ENCODE data around the gene TBCC. TPM values are rescaled to one million over a fixed set of nuclear protein-coding genes. Genes with fewer than 3 reads are reported as not detected.

Gene TBCC
- total RNA-seq, 1 donor from 2014 or later, result 40.1 TPM

- H3K36me3 Mint-ChIP-seq, result peaks cover 2% of the 10 kb centered on the region
- H2AFZ ChIP-seq (replicated peaks), result peak overlapping the region; percentile 67
Measured at GRCh38 chr6:42745083-42745639, 742 bp downstream of the TBCC start.

GRCh38 chr6:42744351-42744893, 1.5 kb downstream of the TBCC start:
- H3K4me3 ChIP-seq, result peak overlapping the region; percentile 95
- peaks cover 40% of the 10 kb centered on the region for H3K79me2 ChIP-seq (ENCODE audit: low read depth)
- peak overlapping the region; percentile 86 for H3K9ac ChIP-seq
- Mint-ChIP-seq H3K27ac (no peak overlapping the region), H3K27me3 (ENCODE audit: insufficient read depth, low read depth) (peaks cover 10% of the 10 kb centered on the region), H3K36me3 (peaks cover 2% of the 10 kb centered on the region), H3K4me3 (peak overlapping the region; percentile 100), H3K9me3 (no peaks in the 10 kb centered on the region), H3K4me1 (peaks cover 25% of the 10 kb centered on the region)
- peaks cover 15% of the 10 kb centered on the region for H3K4me1 ChIP-seq
- no peaks in the 10 kb centered on the region for H3K27me3 ChIP-seq
- DNase-seq (ENCODE audit: low spot score), result no peak
- H3K36me3 ChIP-seq, result no peaks in the 10 kb centered on the region
- peak overlapping the region; percentile 95 for H3K4me2 ChIP-seq
- H3F3A ChIP-seq (ENCODE audit: low read depth), result peaks cover 44% of the 10 kb centered on the region
- TF ChIP-seq EZH2phosphoT487 (IDR thresholded peaks at IDR 0.05) (no peak), EZH2 (IDR thresholded peaks at IDR 0.05) (no peak), CTCF (IDR thresholded peaks at IDR 0.05) (no peak)
- H4K20me1 ChIP-seq (ENCODE audit: low read depth), result peaks cover 15% of the 10 kb centered on the region
- H3K9me3 ChIP-seq (ENCODE audit: low read depth), result no peaks in the 10 kb centered on the region
- H2AFZ ChIP-seq (replicated peaks), result no peak overlapping the region
- H3K27ac ChIP-seq, result no peak overlapping the region

More at GRCh38 chr6:42745083-42745639, 742 bp downstream of the TBCC start:
- Histone ChIP-seq H3K79me2 (ENCODE audit: low read depth) (peaks cover 40% of the 10 kb centered on the region), H3K36me3 (no peaks in the 10 kb centered on the region), H3K27ac (peak overlapping the region; percentile 34), H3K9me3 (ENCODE audit: low read depth) (no peaks in the 10 kb centered on the region), H3K4me3 (peak overlapping the region; percentile 95), H3K4me2 (peak overlapping the region; percentile 95), H3K27me3 (no peaks in the 10 kb centered on the region), H3F3A (ENCODE audit: low read depth) (peaks cover 44% of the 10 kb centered on the region), H4K20me1 (ENCODE audit: low read depth) (peaks cover 15% of the 10 kb centered on the region), H3K4me1 (peaks cover 15% of the 10 kb centered on the region), H3K9ac (peak overlapping the region; percentile 86)
- Mint-ChIP-seq H3K4me3 (peak overlapping the region; percentile 100), H3K9me3 (no peaks in the 10 kb centered on the region), H3K27ac (no peak overlapping the region), H3K27me3 (ENCODE audit: insufficient read depth, low read depth) (peaks cover 10% of the 10 kb centered on the region), H3K4me1 (peaks cover 25% of the 10 kb centered on the region)
- DNase-seq (ENCODE audit: low spot score), result peak; percentile 44
- TF ChIP-seq EZH2phosphoT487 (IDR thresholded peaks at IDR 0.05) (no peak), CTCF (IDR thresholded peaks at IDR 0.05) (no peak), EZH2 (IDR thresholded peaks at IDR 0.05) (no peak)

- no peaks in the 10 kb centered on the region for H3K9me3 Mint-ChIP-seq
- Histone ChIP-seq H2AFZ (replicated peaks) (no peak overlapping the region), H3K79me2 (ENCODE audit: low read depth) (peaks cover 23% of the 10 kb centered on the region), H4K20me1 (ENCODE audit: low read depth) (peaks cover 15% of the 10 kb centered on the region), H3K4me1 (peaks cover 7% of the 10 kb centered on the region), H3K36me3 (no peaks in the 10 kb centered on the region), H3F3A (ENCODE audit: low read depth) (peaks cover 25% of the 10 kb centered on the region), H3K4me2 (no peak overlapping the region), H3K9me3 (ENCODE audit: low read depth) (no peaks in the 10 kb centered on the region), H3K27ac (no peak overlapping the region), H3K4me3 (no peak overlapping the region), H3K27me3 (no peaks in the 10 kb centered on the region), H3K9ac (no peak overlapping the region)
- H3K27ac Mint-ChIP-seq, result no peak overlapping the region
- H3K4me1 Mint-ChIP-seq, result peaks cover 13% of the 10 kb centered on the region
- H3K4me3 Mint-ChIP-seq, result peak overlapping the region; percentile 5
- no peak for DNase-seq (ENCODE audit: low spot score)
- peaks cover 6% of the 10 kb centered on the region for H3K27me3 Mint-ChIP-seq (ENCODE audit: insufficient read depth, low read depth)
- H3K36me3 Mint-ChIP-seq, result peaks cover 2% of the 10 kb centered on the region
- TF ChIP-seq EZH2phosphoT487 (IDR thresholded peaks at IDR 0.05) (no peak), CTCF (IDR thresholded peaks at IDR 0.05) (no peak), EZH2 (IDR thresholded peaks at IDR 0.05) (no peak)
Measured at GRCh38 chr6:42742116-42742894, 3.6 kb downstream of the TBCC start.
